ENCODE results near the gene CACNA1S.

CACNA1S gene

GRCh38 chr1:201009962-201010645 lies 102.1 kb downstream of the CACNA1S start:
- Histone ChIP-seq H3K36me3 (no peaks in the 10 kb centered on the region), H3K27me3 (peaks cover 91% of the 10 kb centered on the region), H3K4me3 (ENCODE audit: low read depth, low read length) (no peak overlapping the region), H3K9me3 (no peaks in the 10 kb centered on the region), H3K4me1 (peaks cover 3% of the 10 kb centered on the region; the same call in 1 of the 2 replicates)
- DNase-seq, result no peak
- no peak for TF ChIP-seq CTCF (IDR thresholded peaks at IDR 0.05; ENCODE audit: low read depth, low read length)

- peaks cover 3% of the 10 kb centered on the region; the same call in 1 of the 2 replicates for H3K4me1 ChIP-seq
- H3K36me3 ChIP-seq, result no peaks in the 10 kb centered on the region
- DNase-seq, result no peak
- TF ChIP-seq CTCF (IDR thresholded peaks at IDR 0.05; ENCODE audit: low read depth, low read length), result no peak
- H3K9me3 ChIP-seq, result no peaks in the 10 kb centered on the region
- no peak overlapping the region for H3K4me3 ChIP-seq (ENCODE audit: low read depth, low read length)
- peaks cover 91% of the 10 kb centered on the region for H3K27me3 ChIP-seq
Observed at GRCh38 chr1:201008666-201009360, 103.4 kb downstream of the CACNA1S start.

GRCh38 chr1:201007481-201007880 lies 104.7 kb downstream of the CACNA1S start:
- peaks cover 91% of the 10 kb centered on the region for H3K27me3 ChIP-seq
- no peaks in the 10 kb centered on the region for H3K36me3 ChIP-seq
- no peak for TF ChIP-seq CTCF (IDR thresholded peaks at IDR 0.05; ENCODE audit: low read depth, low read length)
- DNase-seq, result no peak
- H3K9me3 ChIP-seq, result no peaks in the 10 kb centered on the region
- peaks cover 3% of the 10 kb centered on the region; the same call in 1 of the 2 replicates for H3K4me1 ChIP-seq
- H3K4me3 ChIP-seq (ENCODE audit: low read depth, low read length), result no peak overlapping the region

GRCh38 chr1:201006450-201006849 lies 105.8 kb downstream of the CACNA1S start:
- no peak overlapping the region for H3K4me3 ChIP-seq (ENCODE audit: low read depth, low read length)
- H3K4me1 ChIP-seq, result peaks cover 2% of the 10 kb centered on the region; the same call in 1 of the 2 replicates
- TF ChIP-seq CTCF (IDR thresholded peaks at IDR 0.05; ENCODE audit: low read depth, low read length), result no peak
- peaks cover 92% of the 10 kb centered on the region for H3K27me3 ChIP-seq
- no peaks in the 10 kb centered on the region for H3K36me3 ChIP-seq
- no peak for DNase-seq
- H3K9me3 ChIP-seq, result no peaks in the 10 kb centered on the region

- no peaks in the 10 kb centered on the region for H3K9me3 ChIP-seq
- H3K27me3 ChIP-seq, result peaks cover 92% of the 10 kb centered on the region
- no peak for DNase-seq
- no peak for TF ChIP-seq CTCF (IDR thresholded peaks at IDR 0.05; ENCODE audit: low read depth, low read length)
- no peaks in the 10 kb centered on the region for H3K36me3 ChIP-seq
- no peaks in the 10 kb centered on the region for H3K4me1 ChIP-seq
- no peak overlapping the region for H3K4me3 ChIP-seq (ENCODE audit: low read depth, low read length)
Observed at GRCh38 chr1:201004732-201005131, 107.5 kb downstream of the CACNA1S start.

GRCh38 chr1:201004154-201004553 lies 108.1 kb downstream of the CACNA1S start:
- TF ChIP-seq CTCF (IDR thresholded peaks at IDR 0.05; ENCODE audit: low read depth, low read length), result no peak
- no peak for DNase-seq
- Histone ChIP-seq H3K4me3 (ENCODE audit: low read depth, low read length) (no peak overlapping the region), H3K4me1 (no peaks in the 10 kb centered on the region), H3K36me3 (no peaks in the 10 kb centered on the region), H3K9me3 (no peaks in the 10 kb centered on the region), H3K27me3 (peaks cover 92% of the 10 kb centered on the region)

All from BE2C (cell line).